ENCODE data around the gene RAB11FIP4.

RAB11FIP4 gene

DNA sequence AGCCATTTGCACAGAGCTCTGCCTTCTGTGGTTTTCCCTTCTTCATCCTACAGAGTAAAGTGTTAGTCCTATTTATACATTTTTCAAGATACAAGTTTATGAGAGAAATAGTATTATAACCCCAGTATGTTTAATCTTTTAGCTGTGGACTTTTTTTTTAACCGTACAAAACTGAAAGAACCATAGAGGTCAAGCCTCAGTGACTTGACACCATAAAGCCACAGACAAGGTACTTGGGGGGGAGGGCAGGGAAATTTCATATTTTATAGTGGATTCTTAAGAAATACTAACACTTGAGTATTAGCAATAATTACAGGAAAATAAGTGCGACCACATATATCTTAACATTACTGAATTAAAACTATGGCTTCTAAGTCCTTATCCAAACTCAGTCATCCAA, 17.0 kb upstream of the RAB11FIP4 start:
- Histone ChIP-seq H3K79me2 (ENCODE audit: insufficient read depth, low read length) (no peaks in the 10 kb centered on the region), H3K4me2 (ENCODE audit: low read depth, low read length, poor library complexity, severe bottlenecking) (no peak overlapping the region), H3K4me1 (ENCODE audit: insufficient read depth, low read length, poor library complexity, severe bottlenecking) (peaks cover 7% of the 10 kb centered on the region), H3K9ac (ENCODE audit: low read depth, low read length, poor library complexity, severe bottlenecking) (no peak overlapping the region), H4K20me1 (ENCODE audit: insufficient read depth, low read length, poor library complexity, severe bottlenecking) (no peaks in the 10 kb centered on the region), H3K36me3 (ENCODE audit: insufficient read depth, low read length) (peaks cover 9% of the 10 kb centered on the region; the same call in 1 of the 2 replicates), H3K9me2 (replicated peaks; ENCODE audit: low read depth, low read length) (no peaks in the 10 kb centered on the region), H3F3A (ENCODE audit: low read depth) (no peaks in the 10 kb centered on the region), H2AFZ (ENCODE audit: low read length) (no peak overlapping the region), H3K4me3 (ENCODE audit: low read length, poor library complexity, severe bottlenecking) (no peak overlapping the region), H3K27me3 (ENCODE audit: insufficient read depth, low read length, poor library complexity, severe bottlenecking) (no peaks in the 10 kb centered on the region), H3K9me3 (ENCODE audit: insufficient read depth, low read depth, low read length) (no peaks in the 10 kb centered on the region)
- TF ChIP-seq EZH2phosphoT487 (IDR thresholded peaks at IDR 0.05; ENCODE audit: borderline replicate concordance) (no peak), CTCF (conservative IDR thresholded peaks at IDR 0.05; ENCODE audit: low read length) (no peak)

- Histone ChIP-seq H3F3A (ENCODE audit: low read depth) (no peaks in the 10 kb centered on the region), H2AFZ (ENCODE audit: low read length) (no peak overlapping the region), H3K4me1 (ENCODE audit: insufficient read depth, low read length, poor library complexity, severe bottlenecking) (no peaks in the 10 kb centered on the region), H3K9me2 (replicated peaks; ENCODE audit: low read depth, low read length) (no peaks in the 10 kb centered on the region), H3K27me3 (ENCODE audit: insufficient read depth, low read length, poor library complexity, severe bottlenecking) (no peaks in the 10 kb centered on the region), H3K9ac (ENCODE audit: low read depth, low read length, poor library complexity, severe bottlenecking) (no peak overlapping the region), H3K4me2 (ENCODE audit: low read depth, low read length, poor library complexity, severe bottlenecking) (no peak overlapping the region), H3K9me3 (ENCODE audit: insufficient read depth, low read depth, low read length) (no peaks in the 10 kb centered on the region), H3K4me3 (ENCODE audit: low read length, poor library complexity, severe bottlenecking) (no peak overlapping the region), H3K79me2 (ENCODE audit: insufficient read depth, low read length) (no peaks in the 10 kb centered on the region), H3K36me3 (ENCODE audit: insufficient read depth, low read length) (peaks cover 9% of the 10 kb centered on the region; the same call in 1 of the 2 replicates), H4K20me1 (ENCODE audit: insufficient read depth, low read length, poor library complexity, severe bottlenecking) (no peaks in the 10 kb centered on the region)
- TF ChIP-seq EZH2phosphoT487 (IDR thresholded peaks at IDR 0.05; ENCODE audit: borderline replicate concordance) (no peak), CTCF (conservative IDR thresholded peaks at IDR 0.05; ENCODE audit: low read length) (peak; percentile 20; the same call in 1 of the 2 replicates)
Measured at GRCh38 chr17:31378638-31379037, 12.8 kb upstream of the RAB11FIP4 start.

- Histone ChIP-seq H3K4me1 (ENCODE audit: insufficient read depth, low read length, poor library complexity, severe bottlenecking) (no peaks in the 10 kb centered on the region), H3K79me2 (ENCODE audit: insufficient read depth, low read length) (no peaks in the 10 kb centered on the region), H3K36me3 (ENCODE audit: insufficient read depth, low read length) (no peaks in the 10 kb centered on the region), H3K9ac (ENCODE audit: low read depth, low read length, poor library complexity, severe bottlenecking) (no peak overlapping the region), H3K9me3 (ENCODE audit: insufficient read depth, low read depth, low read length) (no peaks in the 10 kb centered on the region), H3K4me3 (ENCODE audit: low read length, poor library complexity, severe bottlenecking) (no peak overlapping the region), H3K9me2 (replicated peaks; ENCODE audit: low read depth, low read length) (no peaks in the 10 kb centered on the region), H4K20me1 (ENCODE audit: insufficient read depth, low read length, poor library complexity, severe bottlenecking) (no peaks in the 10 kb centered on the region), H3F3A (ENCODE audit: low read depth) (no peaks in the 10 kb centered on the region), H2AFZ (ENCODE audit: low read length) (no peak overlapping the region), H3K4me2 (ENCODE audit: low read depth, low read length, poor library complexity, severe bottlenecking) (no peak overlapping the region), H3K27me3 (ENCODE audit: insufficient read depth, low read length, poor library complexity, severe bottlenecking) (no peaks in the 10 kb centered on the region)
- TF ChIP-seq CTCF (conservative IDR thresholded peaks at IDR 0.05; ENCODE audit: low read length) (no peak), EZH2phosphoT487 (IDR thresholded peaks at IDR 0.05; ENCODE audit: borderline replicate concordance) (no peak)
Measured at GRCh38 chr17:31379597-31380205, 11.8 kb upstream of the RAB11FIP4 start.
